ENCODE measurements around the gene CLTCL1. TPM values are rescaled to one million over a fixed set of nuclear protein-coding genes. Genes with fewer than 3 reads are reported as not detected.

Gene CLTCL1
- total and polyA plus RNA-seq, 9 of the 15 experiments (the other 6 are each of a cell fraction or from before 2014, with no cell fraction given) = 1.1 to 11.7 (median 5.0) TPM

- H3K4me2 ChIP-seq (ENCODE audit: insufficient read depth, low read length) = no peak overlapping the region
- no peaks in the 10 kb centered on the region for H3K9me3 ChIP-seq (replicated peaks; ENCODE audit: control insufficient read depth, insufficient read depth, low read depth, low read length)
- ATAC-seq (no peak), FAIRE-seq (no peak), DNase-seq (ENCODE audit: extremely low read depth in 1 of 4, low spot score in 3 of 4) (peak in 1 of 4 experiments; percentile 38)
- ChIA-PET POLR2A (interaction anchor here (0.6 to 8.7 kb wide), 5 partner anchors 9 to 1021 kb away, joined by 3 to 123 read pairs (median 5); no protein-coding TSS in a partner anchor), CTCF (ENCODE audit: low intra/inter-chr PET ratio) (no interaction called here)
- peaks cover 30 to 37% of the 10 kb centered on the region in 2 experiments for H3K27me3 ChIP-seq (ENCODE audit: control insufficient read depth in 2 of 2, insufficient read depth in 2 of 2, low read length in 2 of 2)
- H2AFZ ChIP-seq (ENCODE audit: low read depth, low read length) = no peak overlapping the region
- no peak overlapping the region for H3K9ac ChIP-seq (ENCODE audit: insufficient read depth in 1 of 2, low read depth in 2 of 2, low read length in 2 of 2)
- WGBS (ENCODE audit: insufficient coverage, low coverage, missing lambda C conversion rate) = 10% methylated on average over 4 of the region's 4 CpGs
- 0 out of 2 replicates have a peak, but pooled peaks cover 3% of the 10 kb centered on the region for H4K20me1 ChIP-seq (replicated peaks; ENCODE audit: control insufficient read depth, insufficient read depth, low read length)
- no peaks in the 10 kb centered on the region for H3K36me3 ChIP-seq (ENCODE audit: control insufficient read depth, insufficient read depth, low read length)
- H3K4me3 ChIP-seq = no peak overlapping the region
- peaks cover 5% of the 10 kb centered on the region for H3K9me1 ChIP-seq (ENCODE audit: control insufficient read depth, insufficient read depth, low read length)
- H3K4me1 ChIP-seq (replicated peaks in 1 of 2; ENCODE audit: control insufficient read depth in 2 of 2, insufficient read depth in 2 of 2, low read length in 2 of 2) = peaks cover 9 to 13% of the 10 kb centered on the region in 2 experiments
- no peak overlapping the region for H3K27ac ChIP-seq (ENCODE audit: extremely low read depth, low read depth, low read length)
- intact Hi-C loops (cut with micrococcal nuclease) (no loop called here), in situ Hi-C loops (cut with MboI) (no loop called here)
- no peaks in the 10 kb centered on the region for H3K79me2 ChIP-seq (ENCODE audit: control insufficient read depth, insufficient read depth, low read length)
- no TSS peak for BruUV-seq (replicated peaks)
- TF ChIP-seq RAD21 (CRISPR knock-in tag; conservative IDR thresholded peaks at IDR 0.05 in 1 of 2, IDR thresholded peaks at IDR 0.05 in 1 of 2) = 0 out of 4 replicates have a peak, but pooled peaks of 1 of the 2 experiments have one; percentile 9
- TF ChIP-seq TEAD2 (tag; IDR thresholded peaks at IDR 0.05) = no peak
- TF ChIP-seq MBD2 (IDR thresholded peaks at IDR 0.05; ENCODE audit: borderline replicate concordance, low read depth) = no peak
- TF ChIP-seq ZNF785 (CRISPR knock-in tag; IDR thresholded peaks at IDR 0.05) = no peak
- no peak for TF ChIP-seq ADNP (tag; IDR thresholded peaks at IDR 0.05)
- TF ChIP-seq HOXB6 (CRISPR knock-in tag; IDR thresholded peaks at IDR 0.05; ENCODE audit: borderline replicate concordance) = no peak
- peak; percentile 63 for TF ChIP-seq CHD1 (IDR thresholded peaks at IDR 0.05; ENCODE audit: low read length)
- TF ChIP-seq CBFB (CRISPR knock-in tag; IDR thresholded peaks at IDR 0.05) = no peak
- peak; percentile 30; the same call in 1 of the 2 replicates for TF ChIP-seq CTBP1 (IDR thresholded peaks at IDR 0.05; ENCODE audit: borderline replicate concordance)
- no peak for TF ChIP-seq ZZZ3 (IDR thresholded peaks at IDR 0.05)
- no peak for TF ChIP-seq NCOA1 (IDR thresholded peaks at IDR 0.05; ENCODE audit: low read depth)
- no peak for TF ChIP-seq MAZ (CRISPR knock-in tag; conservative IDR thresholded peaks at IDR 0.05 in 1 of 2, IDR thresholded peaks at IDR 0.05 in 1 of 2)
- no peak for TF ChIP-seq ZNF398 (CRISPR knock-in tag; IDR thresholded peaks at IDR 0.05)
- no peak for TF ChIP-seq PHB2 (IDR thresholded peaks at IDR 0.05; ENCODE audit: low read depth)
- TF ChIP-seq ZNF444 (CRISPR knock-in tag; IDR thresholded peaks at IDR 0.05) = no peak
- no peak for TF ChIP-seq TARDBP (IDR thresholded peaks at IDR 0.05)
- TF ChIP-seq DEAF1 (CRISPR knock-in tag; IDR thresholded peaks at IDR 0.05) = 0 out of 2 replicates have a peak, but pooled peaks have one; percentile 5
- 0 out of 2 replicates have a peak, but pooled peaks have one; percentile 81 for TF ChIP-seq IRF2 (CRISPR knock-in tag; IDR thresholded peaks at IDR 0.05)
- TF ChIP-seq ZNF740 (CRISPR knock-in tag; IDR thresholded peaks at IDR 0.05) = 0 out of 2 replicates have a peak, but pooled peaks have one; percentile 27
- no peak for TF ChIP-seq ZNF740 (tag; IDR thresholded peaks at IDR 0.05)
- no peak for TF ChIP-seq SPI1 (IDR thresholded peaks at IDR 0.05; ENCODE audit: borderline replicate concordance, low read depth, low read length)
Observed at GRCh38 chr22:19214078-19214473, 77.4 kb downstream of the CLTCL1 start.
